ENCODE data around the gene DEGS2.

DNA sequence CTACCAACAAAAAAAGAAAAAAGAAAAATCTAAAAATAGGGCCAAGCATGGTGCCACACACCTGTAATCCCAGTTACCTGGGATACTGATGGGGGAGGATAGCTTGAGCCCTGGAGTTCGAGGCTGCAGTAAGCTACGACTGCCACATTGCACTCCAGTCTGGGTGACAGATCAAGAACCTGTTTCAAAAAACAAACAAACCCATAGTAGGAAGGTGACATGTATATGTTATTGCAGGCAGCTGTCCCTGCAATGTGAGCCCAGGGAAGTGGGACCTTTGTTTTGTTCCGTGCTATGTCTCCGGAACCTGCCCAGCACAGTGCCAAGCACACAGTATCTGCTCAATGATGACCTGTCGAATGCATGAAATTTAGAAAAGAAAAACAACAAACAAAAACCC is 42.3 kb upstream of the DEGS2 start:
- no peak for TF ChIP-seq POLR2A (IDR thresholded peaks at IDR 0.05; ENCODE audit: low read depth, low read length)
- TF ChIP-seq TAF1 (IDR thresholded peaks at IDR 0.05; ENCODE audit: borderline replicate concordance, low read depth, low read length): no peak
- no peak for TF ChIP-seq POLR2AphosphoS5 (IDR thresholded peaks at IDR 0.05; ENCODE audit: low read depth, low read length)

All from GM12892 (cell line).